Osteoblast (primary cell): Measurements from ENCODE around the gene SYT13. TPM values are rescaled to one million over a fixed set of nuclear protein-coding genes. Genes with fewer than 3 reads are reported as not detected.

Source experiments
- DNase-seq: peaks from one replicate; pipeline ENCODE4 v3.0.0; 2011; ENCODE audit warnings: low spot score, mixed read lengths; ENCODE audit not compliant: insufficient read length; ENCODE audit errors: missing footprints
- H2AFZ ChIP-seq: 2 replicates; pipeline ENCODE4 v1.6.0; 2011; ENCODE audit warnings: mild to moderate bottlenecking, low read length
- H3K27ac ChIP-seq: 2 replicates; pipeline ENCODE4 v1.5.1; 2011; ENCODE audit warnings: mild to moderate bottlenecking, low read depth, low read length, moderate library complexity
- H3K27me3 ChIP-seq: 2 replicates; pipeline ENCODE4 v1.6.0; 2012; ENCODE audit warnings: mild to moderate bottlenecking, control low read depth, inconsistent platforms, low read length, moderate library complexity; ENCODE audit not compliant: insufficient read depth
- H3K36me3 ChIP-seq: 2 replicates; pipeline ENCODE4 v1.5.1; 2011; ENCODE audit warnings: mild to moderate bottlenecking, low read length, control low read depth, moderate library complexity; ENCODE audit not compliant: insufficient read depth
- H3K4me1 ChIP-seq: 2 replicates; pipeline ENCODE4 v1.5.1; 2011; ENCODE audit warnings: mild to moderate bottlenecking, low read length, control low read depth, moderate library complexity; ENCODE audit not compliant: insufficient read depth
- H3K4me2 ChIP-seq: 2 replicates; pipeline ENCODE4 v1.6.0; 2011; ENCODE audit warnings: mild to moderate bottlenecking, low read length; ENCODE audit not compliant: insufficient read depth
- H3K4me3 ChIP-seq: fragments of 200-600 bp; sonication (generic); 3 replicates; pipeline ENCODE4 v1.5.1; 2012; ENCODE audit warnings: mild to moderate bottlenecking, low read length, inconsistent platforms; ENCODE audit not compliant: insufficient read depth
- H3K79me2 ChIP-seq: 2 replicates; pipeline ENCODE4 v1.6.0; 2012; ENCODE audit warnings: mild to moderate bottlenecking, low read length, control low read depth, inconsistent platforms; ENCODE audit not compliant: insufficient read depth
- H3K9me3 ChIP-seq: 2 replicates; pipeline ENCODE4 v1.5.1; 2011; ENCODE audit warnings: low read depth, low read length, control low read depth
- H4K20me1 ChIP-seq: 2 replicates; pipeline ENCODE4 v1.6.0; 2012; ENCODE audit warnings: mild to moderate bottlenecking, low read length, control low read depth; ENCODE audit not compliant: insufficient read depth
- total RNA-seq: library from RNA; depleted of rRNA; stranded (reverse); fragments of >200 nt; gene quantifications from 2 replicates; pipeline ENCODE4 v1.2.3, GENCODE V29; 2012
- TF ChIP-seq, protein P1 (sequence below): IDR thresholded peaks from 2 replicates; pipeline ENCODE4 v1.5.1; 2011; ENCODE audit warnings: mild to moderate bottlenecking, low read depth, low read length, moderate library complexity; ENCODE audit errors: extremely low read depth

SYT13 gene
- total RNA-seq, 1 donor, result under 0.01 TPM

DNA sequence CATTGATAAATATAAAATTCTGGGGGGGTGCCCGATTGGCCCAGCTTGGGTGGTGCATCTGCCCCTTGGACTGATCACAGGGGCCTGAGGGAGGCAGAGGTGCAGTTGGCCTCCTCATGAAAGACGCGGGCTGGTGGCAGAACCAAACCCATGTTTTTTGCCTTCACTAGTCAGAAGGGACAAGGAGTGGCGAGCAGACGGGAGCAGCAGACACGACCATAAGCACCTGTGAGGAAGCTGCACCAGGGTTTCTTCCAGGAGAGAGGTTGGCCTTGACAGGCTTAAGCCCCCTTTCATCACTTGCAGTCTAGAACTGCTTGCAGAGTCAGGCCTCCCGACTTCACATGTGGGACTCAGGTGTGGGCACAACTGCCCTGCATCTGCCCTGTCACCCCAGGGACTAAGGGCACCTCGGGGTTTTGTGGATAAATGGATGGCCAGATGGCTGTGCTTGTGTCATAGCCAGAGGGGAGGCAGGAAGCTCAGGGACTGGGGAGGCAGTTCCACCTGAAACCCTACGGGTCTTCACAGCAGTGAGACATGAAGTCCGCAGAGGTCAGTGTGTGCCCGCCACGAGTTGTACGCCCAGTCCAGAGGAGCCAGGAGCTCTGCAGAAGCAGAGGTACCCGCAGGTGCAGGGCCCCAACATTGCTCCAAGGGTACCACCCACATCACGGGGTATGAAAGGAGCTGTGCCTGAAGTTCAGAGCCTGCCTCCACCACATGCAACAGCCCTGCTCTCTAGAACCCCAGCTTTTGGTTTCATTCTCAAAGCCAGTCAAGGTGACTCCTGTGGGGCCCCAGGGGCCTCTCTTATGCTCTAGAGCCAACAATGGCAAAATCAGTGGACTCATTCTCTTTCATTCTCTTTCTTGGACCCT is 18.2 kb upstream of the SYT13 start:
- Histone ChIP-seq H3K4me2 (no peak overlapping the region), H3K4me1 (no peaks in the 10 kb centered on the region), H3K27me3 (peaks cover 35% of the 10 kb centered on the region), H3K9me3 (no peaks in the 10 kb centered on the region), H3K4me3 (no peak overlapping the region), H4K20me1 (no peaks in the 10 kb centered on the region), H2AFZ (no peak overlapping the region), H3K27ac (no peak overlapping the region), H3K79me2 (no peaks in the 10 kb centered on the region), H3K36me3 (no peaks in the 10 kb centered on the region)
- TF ChIP-seq, protein P1, sequence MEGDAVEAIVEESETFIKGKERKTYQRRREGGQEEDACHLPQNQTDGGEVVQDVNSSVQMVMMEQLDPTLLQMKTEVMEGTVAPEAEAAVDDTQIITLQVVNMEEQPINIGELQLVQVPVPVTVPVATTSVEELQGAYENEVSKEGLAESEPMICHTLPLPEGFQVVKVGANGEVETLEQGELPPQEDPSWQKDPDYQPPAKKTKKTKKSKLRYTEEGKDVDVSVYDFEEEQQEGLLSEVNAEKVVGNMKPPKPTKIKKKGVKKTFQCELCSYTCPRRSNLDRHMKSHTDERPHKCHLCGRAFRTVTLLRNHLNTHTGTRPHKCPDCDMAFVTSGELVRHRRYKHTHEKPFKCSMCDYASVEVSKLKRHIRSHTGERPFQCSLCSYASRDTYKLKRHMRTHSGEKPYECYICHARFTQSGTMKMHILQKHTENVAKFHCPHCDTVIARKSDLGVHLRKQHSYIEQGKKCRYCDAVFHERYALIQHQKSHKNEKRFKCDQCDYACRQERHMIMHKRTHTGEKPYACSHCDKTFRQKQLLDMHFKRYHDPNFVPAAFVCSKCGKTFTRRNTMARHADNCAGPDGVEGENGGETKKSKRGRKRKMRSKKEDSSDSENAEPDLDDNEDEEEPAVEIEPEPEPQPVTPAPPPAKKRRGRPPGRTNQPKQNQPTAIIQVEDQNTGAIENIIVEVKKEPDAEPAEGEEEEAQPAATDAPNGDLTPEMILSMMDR, result no peak
- no peak for DNase-seq

DNA sequence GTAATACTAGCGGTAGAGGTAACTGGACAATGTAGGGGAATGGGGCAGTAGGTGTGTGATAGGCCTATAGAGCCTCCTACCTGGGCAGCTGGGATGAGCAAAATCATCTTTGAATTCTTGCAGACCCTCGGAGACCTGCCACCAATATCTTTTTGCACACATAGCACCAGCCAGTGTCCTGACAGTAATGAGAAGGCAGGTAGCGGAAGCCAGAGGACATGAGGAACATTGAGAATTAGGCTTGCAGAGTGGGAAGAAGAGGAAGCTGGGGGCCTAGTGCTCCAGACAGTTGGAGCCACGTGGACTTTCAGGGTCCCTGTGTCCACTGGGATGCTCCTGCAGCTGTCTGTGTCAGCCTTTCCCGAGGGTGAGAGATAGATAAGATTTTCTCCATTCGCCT is 17.2 kb upstream of the SYT13 start:
- Histone ChIP-seq H3K4me3 (no peak overlapping the region), H3K27me3 (peaks cover 35% of the 10 kb centered on the region), H4K20me1 (no peaks in the 10 kb centered on the region), H2AFZ (no peak overlapping the region), H3K27ac (no peak overlapping the region), H3K36me3 (no peaks in the 10 kb centered on the region), H3K9me3 (no peaks in the 10 kb centered on the region), H3K4me1 (no peaks in the 10 kb centered on the region), H3K79me2 (no peaks in the 10 kb centered on the region), H3K4me2 (no peak overlapping the region)
- TF ChIP-seq, protein P1, result no peak
- DNase-seq, result no peak

GRCh38 chr11:45301537-45302246 is 15.6 kb upstream of the SYT13 start:
- H3K4me2 ChIP-seq, result no peak overlapping the region
- no peaks in the 10 kb centered on the region for H4K20me1 ChIP-seq
- no peak overlapping the region for H2AFZ ChIP-seq

More at GRCh38 chr11:45301537-45302246, 15.6 kb upstream of the SYT13 start:
- H3K27me3 ChIP-seq, result peaks cover 31% of the 10 kb centered on the region
- H3K4me1 ChIP-seq, result no peaks in the 10 kb centered on the region
- H3K27ac ChIP-seq, result no peak overlapping the region
- no peaks in the 10 kb centered on the region for H3K79me2 ChIP-seq
- no peaks in the 10 kb centered on the region for H3K9me3 ChIP-seq
- TF ChIP-seq, protein P1, result no peak
- no peak for DNase-seq
- no peak overlapping the region for H3K4me3 ChIP-seq
- H3K36me3 ChIP-seq, result no peaks in the 10 kb centered on the region
